ENCODE measurements around the gene ABCB8. TPM values are rescaled to one million over a fixed set of nuclear protein-coding genes. Genes with fewer than 3 reads are reported as not detected.

Gene ABCB8
- total and polyA plus RNA-seq, 7 experiments from 2014 or later: 13.8 to 88.0 (median 64.4) TPM

GRCh38 chr7:151087245-151088018, 59.2 kb downstream of the ABCB8 start:
- Mint-ChIP-seq H3K9me3 (peaks cover 0 to 3% (median 0%) of the 10 kb centered on the region in 11 donors), H3K36me3 (peaks cover 0 to 1% (median 0%) of the 10 kb centered on the region in 5 donors), H3K27ac (peak overlapping the region in 8 of 9 donors; percentile 42 to 90 (median 72)), H3K27me3 (peaks cover 0 to 14% (median 0%) of the 10 kb centered on the region in 5 donors), H3K4me1 (peaks cover 31 to 52% (median 45%) of the 10 kb centered on the region in 7 donors), H3K4me3 (peak overlapping the region; percentile 82 to 92 (median 90))
- H3K27me3 ChIP-seq (ENCODE audit: control insufficient read depth in 2 of 2, insufficient read depth in 2 of 2, low read length in 2 of 2): no peaks in the 10 kb centered on the region
- CTCF ChIA-PET: interaction anchor here (1.1 to 1.3 kb wide), 3 partner anchors 13 to 51 kb away, joined by 3 to 4 read pairs (median 3); no protein-coding TSS in a partner anchor
- POLR2A ChIA-PET: interaction anchor here (0.5 to 1.3 kb wide), 9 partner anchors 10 to 743 kb away, joined by 3 to 4 read pairs (median 3); no protein-coding TSS in a partner anchor
- H3K9me3 ChIP-seq (ENCODE audit: control insufficient read depth in 2 of 3, low read length in 3 of 3): no peaks in the 10 kb centered on the region
- H3K36me3 ChIP-seq (ENCODE audit: control insufficient read depth in 2 of 3, insufficient read depth in 3 of 3, low read length in 3 of 3): no peaks in the 10 kb centered on the region
- H3K27ac ChIP-seq (ENCODE audit: low read depth, low read length): peak overlapping the region; percentile 68
- DNase-seq: peak in 6 of 9 donors; percentile 20 to 55 (median 35)
- peaks cover 24 to 32% of the 10 kb centered on the region in 2 donors for H3K4me1 ChIP-seq (ENCODE audit: control insufficient read depth in 2 of 2, insufficient read depth in 2 of 2, low read length in 2 of 2)
- peak; percentile 7 for ATAC-seq
- peak overlapping the region; percentile 68 for H3K4me3 ChIP-seq (ENCODE audit: low read length)
- intact Hi-C loops (cut with micrococcal nuclease): loop anchor here (1.0 to 10.0 kb wide), 10 partner anchors 23 to 1943 kb away; partner anchors contain the start of genes ABCF2 (in 1 of the 2), KMT2C (in 1 of the 2), RHEB (in 1 of the 2) and ZNF398 (in 1 of the 2)

- CTCF ChIA-PET: interaction anchor here (1.0 to 1.3 kb wide), 4 partner anchors 14 to 52 kb away, joined by 3 to 4 read pairs (median 3); no protein-coding TSS in a partner anchor
- Histone ChIP-seq H3K9me3 (ENCODE audit: control insufficient read depth in 2 of 3, low read length in 3 of 3) (no peaks in the 10 kb centered on the region), H3K36me3 (ENCODE audit: control insufficient read depth in 2 of 3, insufficient read depth in 3 of 3, low read length in 3 of 3) (no peaks in the 10 kb centered on the region), H3K27me3 (ENCODE audit: control insufficient read depth in 2 of 2, insufficient read depth in 2 of 2, low read length in 2 of 2) (no peaks in the 10 kb centered on the region), H3K4me3 (ENCODE audit: low read length) (peak overlapping the region; percentile 68), H3K27ac (ENCODE audit: low read depth, low read length) (peak overlapping the region; percentile 68), H3K4me1 (ENCODE audit: control insufficient read depth in 2 of 2, insufficient read depth in 2 of 2, low read length in 2 of 2) (peaks cover 19 to 26% of the 10 kb centered on the region in 2 donors)
- intact Hi-C loops (cut with micrococcal nuclease): loop anchor here (10.0 kb wide), 6 partner anchors 427 to 1943 kb away; partner anchors contain the start of genes KMT2C (in 1 of the 2), RHEB (in 1 of the 2), ZNF398 (in 1 of the 2) and ZNF862 (in 1 of the 2)
- Mint-ChIP-seq H3K4me3 (peak overlapping the region; percentile 65 to 91 (median 74)), H3K27me3 (peaks cover 0 to 14% (median 0%) of the 10 kb centered on the region in 5 donors), H3K36me3 (peaks cover 0 to 1% (median 0%) of the 10 kb centered on the region in 5 donors), H3K4me1 (peaks cover 25 to 46% (median 39%) of the 10 kb centered on the region in 7 donors), H3K9me3 (peaks cover 0 to 3% (median 0%) of the 10 kb centered on the region in 11 donors), H3K27ac (peak overlapping the region in 6 of 9 donors; percentile 1 to 84 (median 44))
- DNase-seq: peak in 1 of 9 donors; percentile 19
- ATAC-seq: no peak
- POLR2A ChIA-PET: interaction anchor here (0.5 to 1.3 kb wide), 10 partner anchors 11 to 137 kb away, joined by 3 to 4 read pairs (median 3); no protein-coding TSS in a partner anchor
Observed at GRCh38 chr7:151088019-151088855, 60.0 kb downstream of the ABCB8 start.

- Histone ChIP-seq H3K9me3 (ENCODE audit: control insufficient read depth in 2 of 3, low read length in 3 of 3) (no peaks in the 10 kb centered on the region), H3K4me3 (ENCODE audit: low read length) (no peak overlapping the region), H3K27ac (ENCODE audit: low read depth, low read length) (no peak overlapping the region), H3K4me1 (ENCODE audit: control insufficient read depth in 2 of 2, insufficient read depth in 2 of 2, low read length in 2 of 2) (peaks cover 14 to 22% of the 10 kb centered on the region in 2 donors), H3K36me3 (ENCODE audit: control insufficient read depth in 2 of 3, insufficient read depth in 3 of 3, low read length in 3 of 3) (no peaks in the 10 kb centered on the region), H3K27me3 (ENCODE audit: control insufficient read depth in 2 of 2, insufficient read depth in 2 of 2, low read length in 2 of 2) (no peaks in the 10 kb centered on the region)
- H3K27ac Mint-ChIP-seq: peak overlapping the region in 7 of 9 donors; percentile 34 to 83 (median 60)
- peaks cover 0 to 1% (median 0%) of the 10 kb centered on the region in 5 donors for H3K36me3 Mint-ChIP-seq
- H3K9me3 Mint-ChIP-seq: peaks cover 0 to 3% (median 0%) of the 10 kb centered on the region in 11 donors
- ATAC-seq: peak; percentile 59
- DNase-seq: peak in 2 of 9 donors; percentile 33 to 39
- POLR2A ChIA-PET: interaction anchor here (0.6 to 1.3 kb wide), 4 partner anchors 29 to 116 kb away, joined by 3 read pairs; no protein-coding TSS in a partner anchor
- CTCF ChIA-PET: interaction anchor here (0.6 to 1.3 kb wide), 5 partner anchors 19 to 127 kb away, joined by 3 to 4 read pairs (median 3); partner anchors contain the start of gene ABCB8
- peaks cover 0 to 14% (median 0%) of the 10 kb centered on the region in 5 donors for H3K27me3 Mint-ChIP-seq
- intact Hi-C loops (cut with micrococcal nuclease): loop anchor here (10.0 kb wide), 6 partner anchors 426 to 1944 kb away; partner anchors contain the start of genes KMT2C (in 1 of the 2), RHEB (in 1 of the 2), ZNF398 (in 1 of the 2) and ZNF862 (in 1 of the 2)
- peaks cover 22 to 41% (median 35%) of the 10 kb centered on the region in 7 donors for H3K4me1 Mint-ChIP-seq
- H3K4me3 Mint-ChIP-seq: peak overlapping the region; percentile 39 to 91 (median 78)
Observed at GRCh38 chr7:151088856-151089699, 60.8 kb downstream of the ABCB8 start.

DNA sequence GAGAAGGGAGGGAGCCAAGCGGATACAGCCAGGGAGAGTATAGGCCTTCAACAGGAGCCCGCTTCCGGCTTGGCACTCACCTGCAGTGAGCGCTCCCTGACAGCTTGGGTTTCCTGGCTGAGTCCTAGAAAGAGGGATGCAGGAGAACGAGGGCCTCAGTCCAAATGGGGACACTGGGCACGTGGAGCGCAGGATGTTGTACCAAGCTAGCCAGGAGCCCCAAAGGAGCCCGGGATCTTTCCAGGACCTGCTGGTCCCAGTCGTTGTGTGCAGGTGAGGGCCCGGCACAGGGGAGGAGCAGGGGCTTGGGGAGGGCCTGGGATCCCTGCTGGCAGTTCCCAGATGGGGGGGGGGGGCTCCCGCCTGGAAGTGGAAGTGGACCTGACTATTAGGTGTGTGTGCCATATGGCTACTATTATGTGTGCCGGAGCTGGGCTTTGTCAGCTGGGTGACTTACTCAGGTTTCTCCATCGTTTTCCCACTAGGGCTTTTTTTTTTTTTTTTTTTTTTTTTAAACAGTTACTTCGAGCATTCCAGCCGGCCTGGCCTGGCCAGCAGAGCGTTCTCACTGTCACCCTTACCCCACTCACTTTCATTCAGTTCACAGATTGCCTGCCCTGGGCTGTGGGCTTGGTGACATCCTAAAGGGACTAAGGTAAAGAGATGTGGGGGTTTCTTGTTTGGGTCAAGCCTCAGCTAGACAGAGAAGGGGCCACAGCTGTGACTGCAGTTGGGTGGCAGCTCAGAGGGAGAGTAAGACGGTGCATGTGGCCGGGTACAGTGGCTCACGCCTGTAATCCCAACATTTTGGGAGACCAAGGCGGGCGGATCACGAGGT, 61.9 kb downstream of the ABCB8 start:
- peaks cover 12 to 18% of the 10 kb centered on the region in 2 donors for H3K4me1 ChIP-seq (ENCODE audit: control insufficient read depth in 2 of 2, insufficient read depth in 2 of 2, low read length in 2 of 2)
- H3K36me3 ChIP-seq (ENCODE audit: control insufficient read depth in 2 of 3, insufficient read depth in 3 of 3, low read length in 3 of 3): no peaks in the 10 kb centered on the region
- intact Hi-C loops (cut with micrococcal nuclease): loop anchor here (5.0 to 10.0 kb wide), 7 partner anchors 33 to 1945 kb away; partner anchors contain the start of genes CDK5 (in 1 of the 2), KMT2C (in 1 of the 2), RHEB (in 1 of the 2) and SLC4A2 (in 1 of the 2)
- H3K27me3 ChIP-seq (ENCODE audit: control insufficient read depth in 2 of 2, insufficient read depth in 2 of 2, low read length in 2 of 2): no peaks in the 10 kb centered on the region
- Mint-ChIP-seq H3K4me3 (no peak overlapping the region), H3K4me1 (peaks cover 17 to 34% (median 29%) of the 10 kb centered on the region in 7 donors), H3K27me3 (peaks cover 0 to 8% (median 0%) of the 10 kb centered on the region in 5 donors), H3K9me3 (peaks cover 0 to 1% (median 0%) of the 10 kb centered on the region in 11 donors), H3K36me3 (no peaks in the 10 kb centered on the region), H3K27ac (no peak overlapping the region)
- ChIA-PET POLR2A (interaction anchor here (0.7 kb wide), 2 partner anchors 30 to 319 kb away, joined by 3 read pairs; no protein-coding TSS in a partner anchor), CTCF (interaction anchor here (0.6 to 1.2 kb wide), 2 partner anchors 62 to 128 kb away, joined by 3 read pairs; partner anchors contain the start of gene ABCB8)
- DNase-seq: no peak
- no peaks in the 10 kb centered on the region for H3K9me3 ChIP-seq (ENCODE audit: control insufficient read depth in 2 of 3, low read length in 3 of 3)
- no peak for ATAC-seq
- H3K4me3 ChIP-seq (ENCODE audit: low read length): no peak overlapping the region
- no peak overlapping the region for H3K27ac ChIP-seq (ENCODE audit: low read depth, low read length)

DNA sequence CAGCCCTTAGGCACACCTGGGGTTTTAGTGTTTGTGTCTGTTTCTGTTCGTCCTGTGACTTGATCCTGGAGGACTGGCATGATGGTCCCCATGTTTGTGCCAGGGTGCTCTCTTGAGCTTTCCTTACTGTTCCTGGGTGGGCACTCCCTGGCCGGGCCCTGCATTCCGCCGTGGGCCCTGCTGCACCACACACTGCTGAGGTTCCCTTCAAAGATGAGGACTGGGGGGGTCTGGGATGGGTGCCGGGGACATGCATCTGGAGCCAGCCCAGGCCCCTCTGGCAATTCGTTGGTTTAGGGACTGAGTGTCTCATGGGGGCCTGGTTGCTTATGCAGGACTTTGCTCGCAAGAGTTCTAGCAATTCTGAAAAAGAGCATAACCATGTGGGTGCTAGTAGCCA, 62.8 kb downstream of the ABCB8 start:
- Mint-ChIP-seq H3K27me3 (no peaks in the 10 kb centered on the region), H3K9me3 (peaks cover 0 to 1% (median 0%) of the 10 kb centered on the region in 11 donors), H3K36me3 (no peaks in the 10 kb centered on the region), H3K4me1 (peaks cover 8 to 26% (median 23%) of the 10 kb centered on the region in 7 donors), H3K4me3 (no peak overlapping the region), H3K27ac (no peak overlapping the region)
- CTCF ChIA-PET: no interaction called here
- DNase-seq: no peak
- POLR2A ChIA-PET: no interaction called here
- no peak overlapping the region for H3K4me3 ChIP-seq (ENCODE audit: low read length)
- no peak for ATAC-seq
- no peak overlapping the region for H3K27ac ChIP-seq (ENCODE audit: low read depth, low read length)
- H3K36me3 ChIP-seq (ENCODE audit: control insufficient read depth in 2 of 3, insufficient read depth in 3 of 3, low read length in 3 of 3): no peaks in the 10 kb centered on the region
- intact Hi-C loops (cut with micrococcal nuclease): loop anchor here in 1 of 2 donors (5.0 kb wide), 1 partner anchor 34 kb away; the partner anchor contains the start of genes CDK5 and SLC4A2
- no peaks in the 10 kb centered on the region for H3K27me3 ChIP-seq (ENCODE audit: control insufficient read depth in 2 of 2, insufficient read depth in 2 of 2, low read length in 2 of 2)
- H3K4me1 ChIP-seq (ENCODE audit: control insufficient read depth in 2 of 2, insufficient read depth in 2 of 2, low read length in 2 of 2): peaks cover 5 to 9% of the 10 kb centered on the region in 2 donors
- H3K9me3 ChIP-seq (ENCODE audit: control insufficient read depth in 2 of 3, low read length in 3 of 3): no peaks in the 10 kb centered on the region

All from naive thymus-derived CD4-positive, alpha-beta T cell (primary cell).